Breast epithelium (tissue), 3 donors: ENCODE data around the gene SLC46A2.

Experiments
- CTCF ChIP-seq, 3 donors: fragments of 450-650 bp; IDR thresholded peaks; one replicate each; pipeline ENCODE4 v1.5.1; 2016 to 2017; ENCODE audit warnings: antibody characterized with exemption in 3 of 3, mild to moderate bottlenecking in 3 of 3, moderate library complexity in 3 of 3
- POLR2A ChIP-seq: fragments of 450-650 bp; IDR thresholded peaks from one replicate; pipeline ENCODE4 v1.6.1; 2016; ENCODE audit warnings: antibody characterized with exemption, mild to moderate bottlenecking, moderate library complexity

GRCh38 chr9:112898872-112899311 lies 8.2 kb upstream of the SLC46A2 start:
- TF ChIP-seq CTCF (IDR thresholded peaks at IDR 0.05): no peak
- no peak for TF ChIP-seq POLR2A
